AG09319 (cell line): ENCODE data around the gene CAMTA1.

ENCODE experiments used
- DNase-seq: peaks from one replicate; pipeline ENCODE4 v3.0.0-alpha.2; 2010; ENCODE audit warnings: low read depth; ENCODE audit errors: extremely low read depth
- TF ChIP-seq, protein P1 (sequence below): IDR thresholded peaks from 2 replicates; pipeline ENCODE4 v1.5.1; 2011; ENCODE audit warnings: low read depth, mild to moderate bottlenecking, inconsistent platforms, low read length, moderate library complexity

Gene CAMTA1

GRCh38 chr1:7607097-7607496 lies 821.8 kb downstream of the CAMTA1 start:
- TF ChIP-seq, protein P1, sequence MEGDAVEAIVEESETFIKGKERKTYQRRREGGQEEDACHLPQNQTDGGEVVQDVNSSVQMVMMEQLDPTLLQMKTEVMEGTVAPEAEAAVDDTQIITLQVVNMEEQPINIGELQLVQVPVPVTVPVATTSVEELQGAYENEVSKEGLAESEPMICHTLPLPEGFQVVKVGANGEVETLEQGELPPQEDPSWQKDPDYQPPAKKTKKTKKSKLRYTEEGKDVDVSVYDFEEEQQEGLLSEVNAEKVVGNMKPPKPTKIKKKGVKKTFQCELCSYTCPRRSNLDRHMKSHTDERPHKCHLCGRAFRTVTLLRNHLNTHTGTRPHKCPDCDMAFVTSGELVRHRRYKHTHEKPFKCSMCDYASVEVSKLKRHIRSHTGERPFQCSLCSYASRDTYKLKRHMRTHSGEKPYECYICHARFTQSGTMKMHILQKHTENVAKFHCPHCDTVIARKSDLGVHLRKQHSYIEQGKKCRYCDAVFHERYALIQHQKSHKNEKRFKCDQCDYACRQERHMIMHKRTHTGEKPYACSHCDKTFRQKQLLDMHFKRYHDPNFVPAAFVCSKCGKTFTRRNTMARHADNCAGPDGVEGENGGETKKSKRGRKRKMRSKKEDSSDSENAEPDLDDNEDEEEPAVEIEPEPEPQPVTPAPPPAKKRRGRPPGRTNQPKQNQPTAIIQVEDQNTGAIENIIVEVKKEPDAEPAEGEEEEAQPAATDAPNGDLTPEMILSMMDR, result no peak
- DNase-seq, result no peak

DNA sequence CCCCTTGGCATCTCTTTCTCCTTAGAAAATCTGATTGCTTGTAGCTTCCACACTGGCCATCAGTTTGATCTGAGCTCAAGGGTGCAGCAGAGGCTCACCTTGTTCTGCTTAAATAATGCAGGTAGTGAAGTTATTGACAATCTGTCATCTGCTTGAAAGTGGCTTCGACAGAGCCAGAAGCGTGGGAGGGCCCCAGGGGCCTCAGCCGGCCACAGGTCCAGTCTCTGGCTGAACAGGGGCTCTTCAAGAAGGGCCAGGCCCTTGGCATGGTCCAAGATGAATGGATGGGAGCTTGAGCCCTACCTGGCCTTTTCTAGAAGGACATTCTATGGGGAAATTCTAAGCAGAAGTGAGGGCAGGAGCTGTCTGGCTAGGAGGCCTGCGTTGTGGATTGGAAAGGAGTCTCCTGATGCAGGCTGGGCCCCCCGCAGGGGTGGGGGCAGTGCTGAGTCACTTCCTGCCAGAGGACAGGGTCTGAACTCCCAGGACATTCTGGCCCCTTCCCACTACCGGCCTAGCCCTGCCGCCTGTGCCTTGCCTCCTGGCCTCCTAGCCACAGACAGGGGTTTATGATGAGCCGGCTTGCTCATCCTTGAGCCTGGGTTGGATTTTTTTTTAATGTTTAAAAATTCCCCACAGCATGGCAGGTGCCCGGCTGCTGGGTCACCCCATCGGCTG lies 823.5 kb downstream of the CAMTA1 start:
- TF ChIP-seq, protein P1, result no peak
- DNase-seq, result no peak

DNA sequence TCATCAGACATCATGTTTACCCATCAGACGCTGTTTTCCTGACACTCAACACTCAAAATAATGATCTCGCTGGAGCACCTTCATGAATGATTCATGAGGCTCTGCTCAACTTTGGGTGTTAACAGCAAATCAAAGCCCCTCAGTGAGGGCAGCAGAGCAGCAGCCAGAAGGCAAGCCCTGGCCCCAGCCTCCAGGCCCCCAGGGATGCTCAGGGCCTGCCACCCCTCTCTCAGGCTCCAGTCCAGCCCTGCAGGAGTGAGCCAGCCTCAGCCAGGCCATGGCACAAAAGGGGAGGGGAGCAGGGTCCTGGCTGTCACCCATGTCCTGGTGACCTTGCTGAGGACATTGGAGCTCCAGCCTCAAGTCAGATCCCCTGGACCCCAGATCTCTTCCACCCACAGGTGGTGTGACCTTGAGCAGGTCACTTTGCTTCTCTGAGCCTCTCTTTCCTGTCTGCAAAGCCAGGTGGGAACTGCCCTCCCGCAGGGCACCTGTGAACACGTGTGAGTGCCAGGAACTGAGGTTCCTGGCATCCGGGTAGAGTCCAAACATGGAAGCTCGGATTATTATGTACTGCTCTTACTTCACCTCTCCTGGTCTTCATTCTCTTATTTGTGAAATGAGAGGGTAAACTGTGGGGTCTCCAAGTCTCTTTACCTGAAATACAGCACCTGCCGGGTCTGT lies 824.2 kb downstream of the CAMTA1 start:
- TF ChIP-seq, protein P1, result no peak
- no peak for DNase-seq

DNA sequence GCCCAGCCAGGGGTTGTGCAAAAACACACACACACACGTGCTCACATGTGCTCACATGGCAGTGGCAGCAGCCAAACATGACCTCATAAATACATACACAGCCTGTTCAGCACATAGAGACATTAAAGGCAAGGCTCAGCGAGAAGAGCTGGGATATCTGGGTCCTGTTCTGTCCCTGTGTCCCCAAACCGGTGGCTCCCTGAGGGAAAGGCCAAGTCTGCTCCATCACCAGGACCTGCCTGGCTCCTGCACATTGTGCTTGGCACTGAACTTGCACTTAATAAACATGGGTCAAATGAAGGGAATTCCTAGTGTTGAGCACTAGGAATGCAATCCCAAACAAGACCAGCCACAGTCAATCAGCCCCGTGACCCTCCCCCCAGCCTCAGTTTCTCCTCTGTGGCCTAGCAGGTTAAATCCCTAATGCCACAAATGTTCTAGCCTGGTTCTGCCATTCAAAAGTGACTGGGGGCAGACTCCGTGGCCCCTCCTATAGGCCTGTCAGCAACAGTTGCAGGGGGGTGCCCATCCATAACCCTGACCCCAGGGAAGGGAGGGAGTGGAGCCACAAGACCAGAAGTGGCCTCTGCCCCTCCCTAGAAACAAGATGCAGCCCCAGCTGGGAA lies 825.0 kb downstream of the CAMTA1 start:
- DNase-seq, result no peak
- TF ChIP-seq, protein P1, result no peak

GRCh38 chr1:7610936-7611335 lies 825.7 kb downstream of the CAMTA1 start:
- TF ChIP-seq, protein P1, result no peak
- DNase-seq, result no peak

DNA sequence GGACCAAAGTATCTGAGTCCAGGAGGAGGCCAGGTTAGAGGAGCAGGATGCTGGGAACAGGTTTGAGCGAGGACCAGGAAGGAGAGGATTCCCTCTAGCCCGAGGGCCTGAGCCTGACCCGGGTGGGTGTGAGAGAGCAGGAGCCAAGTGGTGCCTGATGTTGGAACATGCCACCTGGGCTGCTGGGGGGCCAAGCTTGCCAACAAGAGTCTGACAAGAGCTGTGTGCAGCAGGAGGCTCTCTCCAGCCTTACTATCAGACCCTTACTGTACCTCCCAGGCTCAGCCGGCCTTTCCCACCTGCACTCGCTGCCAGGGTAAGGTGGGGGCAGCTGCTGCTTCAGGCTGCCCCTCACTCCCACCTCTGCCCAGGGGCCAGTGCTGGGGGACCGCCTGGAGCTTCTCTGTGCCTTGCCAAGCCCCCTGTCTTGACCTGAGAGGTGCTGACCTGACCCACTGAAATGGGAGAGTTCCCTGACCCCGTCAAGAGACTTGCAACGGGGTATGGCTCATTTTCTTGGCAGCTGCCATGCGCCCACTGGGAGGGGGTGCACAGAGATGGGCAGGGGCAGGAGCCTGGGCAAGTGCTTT lies 826.3 kb downstream of the CAMTA1 start:
- TF ChIP-seq, protein P1, result no peak
- DNase-seq, result no peak
